HUES64 (cell line): ENCODE results near the gene ERBB4.

Source experiments
- H3K27ac ChIP-seq: 2 replicates; pipeline ENCODE4 v1.7.0; 2013; ENCODE audit warnings: low read depth, low read length, inconsistent platforms
- H3K27me3 ChIP-seq: 2 replicates; pipeline ENCODE4 v1.6.1; 2013; ENCODE audit warnings: mild to moderate bottlenecking, low read length; ENCODE audit not compliant: insufficient read depth
- H3K36me3 ChIP-seq: 2 replicates; pipeline ENCODE4 v1.6.1; 2013; ENCODE audit warnings: mild to moderate bottlenecking, low read length; ENCODE audit not compliant: insufficient read depth
- H3K4me1 ChIP-seq: 2 replicates; pipeline ENCODE4 v1.6.1; 2013; ENCODE audit warnings: mild to moderate bottlenecking, low read length, moderate library complexity; ENCODE audit not compliant: insufficient read depth
- H3K4me3 ChIP-seq: 2 replicates; pipeline ENCODE4 v1.5.1; 2013; ENCODE audit warnings: mild to moderate bottlenecking, low read length, moderate library complexity
- H3K9ac ChIP-seq: 2 replicates; pipeline ENCODE4 v1.6.1; 2013; ENCODE audit warnings: mild to moderate bottlenecking, low read depth, low read length
- H3K9me3 ChIP-seq: 2 replicates; pipeline ENCODE4 v1.6.1; 2013; ENCODE audit warnings: low read depth, low read length; ENCODE audit not compliant: insufficient read depth
- WGBS: fragments of 150-250, 120-280 bp; methylation state at CpG from one replicate; pipeline ENCODE4 v1.1.7; 2013; ENCODE audit warnings: missing lambda C conversion rate; 5-methylcytosine and 5-hydroxymethylcytosine counted together

ERBB4 gene

GRCh38 chr2:212330263-212330662 lies 208.3 kb downstream of the ERBB4 start:
- H3K4me3 ChIP-seq: no peak overlapping the region
- no peak overlapping the region for H3K9ac ChIP-seq
- H3K36me3 ChIP-seq: no peaks in the 10 kb centered on the region
- H3K4me1 ChIP-seq: no peaks in the 10 kb centered on the region
- H3K27ac ChIP-seq: no peak overlapping the region
- no peaks in the 10 kb centered on the region for H3K9me3 ChIP-seq
- WGBS: 97% methylated on average over 4 of the region's 4 CpGs
- H3K27me3 ChIP-seq: no peaks in the 10 kb centered on the region

- no peak overlapping the region for H3K9ac ChIP-seq
- H3K27me3 ChIP-seq: no peaks in the 10 kb centered on the region
- no peak overlapping the region for H3K4me3 ChIP-seq
- H3K9me3 ChIP-seq: no peaks in the 10 kb centered on the region
- no peak overlapping the region for H3K27ac ChIP-seq
- H3K4me1 ChIP-seq: no peaks in the 10 kb centered on the region
- no peaks in the 10 kb centered on the region for H3K36me3 ChIP-seq
Measured at GRCh38 chr2:212328712-212329496, 209.7 kb downstream of the ERBB4 start.

DNA sequence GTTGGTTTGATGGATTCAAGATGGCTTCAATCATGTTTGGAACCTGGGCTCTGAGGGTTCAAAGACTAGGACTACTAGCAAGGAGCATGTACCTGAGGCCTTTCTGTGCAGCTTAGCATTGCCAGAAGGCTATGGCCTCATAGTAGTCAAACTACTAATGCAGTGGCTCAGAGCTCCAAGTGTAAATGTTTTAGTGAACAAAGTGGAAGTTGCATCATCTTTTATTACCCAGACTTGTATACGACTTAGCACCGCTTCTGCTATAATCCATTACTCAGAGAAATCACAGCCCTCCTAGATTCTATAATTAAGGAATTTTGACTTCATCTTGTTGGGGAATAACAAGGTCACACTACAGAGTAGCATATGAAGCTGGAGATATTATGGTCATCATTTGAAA lies 210.5 kb downstream of the ERBB4 start:
- Histone ChIP-seq H3K4me1 (no peaks in the 10 kb centered on the region), H3K9me3 (no peaks in the 10 kb centered on the region), H3K9ac (no peak overlapping the region), H3K27me3 (no peaks in the 10 kb centered on the region), H3K4me3 (no peak overlapping the region), H3K27ac (no peak overlapping the region), H3K36me3 (no peaks in the 10 kb centered on the region)
- WGBS: no CpG with 5 or more reads among the region's 2 CpGs

- Histone ChIP-seq H3K4me3 (no peak overlapping the region), H3K36me3 (no peaks in the 10 kb centered on the region), H3K4me1 (no peaks in the 10 kb centered on the region), H3K9ac (no peak overlapping the region), H3K27me3 (no peaks in the 10 kb centered on the region), H3K9me3 (no peaks in the 10 kb centered on the region), H3K27ac (no peak overlapping the region)
- 90% methylated on average over 1 of the region's 4 CpGs for WGBS
Measured at GRCh38 chr2:212327171-212327809, 211.3 kb downstream of the ERBB4 start.

- no peaks in the 10 kb centered on the region for H3K9me3 ChIP-seq
- H3K36me3 ChIP-seq: no peaks in the 10 kb centered on the region
- no peak overlapping the region for H3K9ac ChIP-seq
- H3K4me1 ChIP-seq: no peaks in the 10 kb centered on the region
- H3K27ac ChIP-seq: no peak overlapping the region
- H3K4me3 ChIP-seq: no peak overlapping the region
- WGBS: no CpG with 5 or more reads among the region's 2 CpGs
- H3K27me3 ChIP-seq: no peaks in the 10 kb centered on the region
Measured at GRCh38 chr2:212318636-212319035, 220.0 kb downstream of the ERBB4 start.

DNA sequence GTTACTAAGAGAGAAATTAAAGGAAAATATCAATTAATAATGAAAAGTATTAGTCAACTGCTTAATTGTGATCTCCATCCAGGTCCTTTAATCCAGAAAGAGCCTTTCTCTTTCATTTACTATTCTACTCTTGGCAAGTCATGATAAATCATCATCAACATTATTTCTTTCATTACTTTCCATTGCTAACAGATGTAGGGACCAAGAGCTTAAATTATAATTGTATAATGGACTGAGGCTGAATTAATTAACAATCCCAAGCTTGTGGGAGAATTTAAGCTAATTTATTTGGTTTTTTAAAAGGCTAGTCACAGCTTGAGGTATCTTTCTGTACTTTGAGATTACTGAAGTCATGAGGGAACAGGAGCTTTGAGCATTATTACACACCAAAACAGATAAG lies 223.9 kb downstream of the ERBB4 start:
- no peak overlapping the region for H3K4me3 ChIP-seq
- no peaks in the 10 kb centered on the region for H3K4me1 ChIP-seq
- H3K9ac ChIP-seq: no peak overlapping the region

GRCh38 chr2:212311807-212312404 lies 226.7 kb downstream of the ERBB4 start:
- 80% methylated on average over 1 of the region's 3 CpGs for WGBS
- Histone ChIP-seq H3K27me3 (no peaks in the 10 kb centered on the region), H3K9ac (no peak overlapping the region), H3K9me3 (no peaks in the 10 kb centered on the region), H3K36me3 (no peaks in the 10 kb centered on the region), H3K4me3 (no peak overlapping the region), H3K27ac (no peak overlapping the region), H3K4me1 (no peaks in the 10 kb centered on the region)

More for the DNA sequence above, 223.9 kb downstream of the ERBB4 start:
- Histone ChIP-seq H3K27me3 (no peaks in the 10 kb centered on the region), H3K9me3 (no peaks in the 10 kb centered on the region), H3K27ac (no peak overlapping the region), H3K36me3 (no peaks in the 10 kb centered on the region)

- Histone ChIP-seq H3K27me3 (no peaks in the 10 kb centered on the region), H3K27ac (no peak overlapping the region), H3K9me3 (no peaks in the 10 kb centered on the region), H3K36me3 (no peaks in the 10 kb centered on the region), H3K9ac (no peak overlapping the region), H3K4me3 (no peak overlapping the region), H3K4me1 (no peaks in the 10 kb centered on the region)
- 89% methylated on average over 2 of the region's 2 CpGs for WGBS
Measured at GRCh38 chr2:212299943-212300342, 238.7 kb downstream of the ERBB4 start.

DNA sequence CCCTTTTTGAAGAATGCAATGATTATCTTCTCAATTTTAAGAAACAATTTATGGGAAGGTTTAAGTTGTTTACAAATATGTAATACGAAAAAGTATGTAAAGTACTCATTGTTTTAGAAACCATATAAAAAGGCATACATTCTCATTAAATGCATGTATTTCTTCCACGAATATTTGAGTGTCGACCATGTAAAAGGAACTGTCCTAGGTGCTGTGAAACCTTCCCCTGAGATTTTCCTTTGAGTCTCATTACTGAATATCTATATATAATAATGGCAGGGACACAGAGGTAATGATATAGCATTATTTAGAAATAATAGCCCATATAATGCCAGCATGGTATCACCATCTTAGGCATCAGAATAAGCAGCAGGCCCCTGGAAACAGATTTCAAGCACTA lies 239.3 kb downstream of the ERBB4 start:
- H3K9ac ChIP-seq: no peak overlapping the region
- H3K36me3 ChIP-seq: no peaks in the 10 kb centered on the region
- 100% methylated on average over 2 of the region's 3 CpGs for WGBS
- H3K9me3 ChIP-seq: no peaks in the 10 kb centered on the region
- H3K27ac ChIP-seq: no peak overlapping the region
- H3K4me3 ChIP-seq: no peak overlapping the region
- no peaks in the 10 kb centered on the region for H3K4me1 ChIP-seq
- no peaks in the 10 kb centered on the region for H3K27me3 ChIP-seq

GRCh38 chr2:212295571-212295970 lies 243.0 kb downstream of the ERBB4 start:
- Histone ChIP-seq H3K36me3 (no peaks in the 10 kb centered on the region), H3K4me3 (no peak overlapping the region), H3K27ac (no peak overlapping the region), H3K9me3 (no peaks in the 10 kb centered on the region), H3K9ac (no peak overlapping the region), H3K27me3 (no peaks in the 10 kb centered on the region), H3K4me1 (no peaks in the 10 kb centered on the region)
- WGBS: 93% methylated on average over 3 of the region's 3 CpGs

GRCh38 chr2:212294816-212295215 lies 243.8 kb downstream of the ERBB4 start:
- Histone ChIP-seq H3K4me3 (no peak overlapping the region), H3K4me1 (no peaks in the 10 kb centered on the region), H3K27ac (no peak overlapping the region), H3K9me3 (no peaks in the 10 kb centered on the region), H3K27me3 (no peaks in the 10 kb centered on the region), H3K9ac (no peak overlapping the region), H3K36me3 (no peaks in the 10 kb centered on the region)
- 85% methylated on average over 2 of the region's 2 CpGs for WGBS
